Uterus (tissue), 4 donors: ENCODE data around the gene GNB5. TPM values are rescaled to one million over a fixed set of nuclear protein-coding genes. Genes with fewer than 3 reads are reported as not detected.

ENCODE experiments used
- DNase-seq, 2 donors: peaks; one replicate each; pipeline ENCODE4 v3.0.0-alpha.2; 2019 to 2020
- H3K27ac ChIP-seq, 2 donors: fragments of 200-600 bp; sonication (generic); 1 replicate in 1 of 2; 2 replicates in 1 of 2; pipeline ENCODE4 v1.5.1; 2016 to 2018
- H3K27me3 ChIP-seq, 2 donors: fragments of 200-600 bp; sonication (generic); one replicate each; pipeline ENCODE4 v1.5.1; 2018 to 2019; ENCODE audit warnings: control low read depth in 1 of 2
- H3K36me3 ChIP-seq, 2 donors: fragments of 200-600 bp; sonication (generic); one replicate each; pipeline ENCODE4 v1.5.1; 2019; ENCODE audit warnings: control low read depth in 1 of 2
- H3K4me1 ChIP-seq, 2 donors: fragments of 200-600 bp; sonication (generic); one replicate each; pipeline ENCODE4 v1.5.1; 2018 to 2019; ENCODE audit warnings: control low read depth in 1 of 2
- H3K4me3 ChIP-seq, 2 donors: fragments of 200-600 bp; sonication (generic); 1 replicate in 1 of 2; 2 replicates in 1 of 2; pipeline ENCODE4 v1.5.1; 2018 to 2019; ENCODE audit warnings: mild to moderate bottlenecking in 1 of 2
- H3K9me3 ChIP-seq, 2 donors: fragments of 200-600 bp; sonication (generic); one replicate each; pipeline ENCODE4 v1.5.1; 2019; ENCODE audit warnings: control low read depth in 1 of 2
- POLR2A ChIP-seq, 2 donors: fragments of 450-650 bp; IDR thresholded peaks; one replicate each; pipeline ENCODE4 v1.6.1; 2016; ENCODE audit warnings: antibody characterized with exemption in 2 of 2, mild to moderate bottlenecking in 1 of 2, moderate library complexity in 1 of 2
- intact Hi-C: fragments of 100-400 bp; cut with DNase I; formaldehyde crosslinking; loops from one replicate; pipeline ENCODE4 v1.15.1; 2023; ENCODE audit warnings: low total_unique reads
- total RNA-seq, 4 donors: library from RNA; depleted of rRNA in 3 of 4; stranded (reverse); fragments of >200 nt in 3 of 4; gene quantifications; one replicate each; pipeline versions ENCODE4 v1.1.0 to v1.2.4, GENCODE V29; 2014 to 2023
- TF ChIP-seq, protein P1 (sequence below), 4 experiments: fragments of 200-600 bp in 2 of 4; fragments of 450-650 bp in 2 of 4; sonication (generic) in 2 of 4; IDR thresholded peaks; one replicate each; pipeline ENCODE4 v1.5.1; 2016 to 2019; ENCODE audit warnings: antibody characterized with exemption in 4 of 4, mild to moderate bottlenecking in 2 of 4, moderate library complexity in 1 of 4
- donor health status: DM: yes; HTN: yes; CAD: no.

The GNB5 gene
- total RNA-seq, 4 donors from 2014 or later: 28.4 to 73.8 (median 48.8) TPM

GRCh38 chr15:52143873-52144272, 47.3 kb downstream of the GNB5 start:
- TF ChIP-seq, protein P1, sequence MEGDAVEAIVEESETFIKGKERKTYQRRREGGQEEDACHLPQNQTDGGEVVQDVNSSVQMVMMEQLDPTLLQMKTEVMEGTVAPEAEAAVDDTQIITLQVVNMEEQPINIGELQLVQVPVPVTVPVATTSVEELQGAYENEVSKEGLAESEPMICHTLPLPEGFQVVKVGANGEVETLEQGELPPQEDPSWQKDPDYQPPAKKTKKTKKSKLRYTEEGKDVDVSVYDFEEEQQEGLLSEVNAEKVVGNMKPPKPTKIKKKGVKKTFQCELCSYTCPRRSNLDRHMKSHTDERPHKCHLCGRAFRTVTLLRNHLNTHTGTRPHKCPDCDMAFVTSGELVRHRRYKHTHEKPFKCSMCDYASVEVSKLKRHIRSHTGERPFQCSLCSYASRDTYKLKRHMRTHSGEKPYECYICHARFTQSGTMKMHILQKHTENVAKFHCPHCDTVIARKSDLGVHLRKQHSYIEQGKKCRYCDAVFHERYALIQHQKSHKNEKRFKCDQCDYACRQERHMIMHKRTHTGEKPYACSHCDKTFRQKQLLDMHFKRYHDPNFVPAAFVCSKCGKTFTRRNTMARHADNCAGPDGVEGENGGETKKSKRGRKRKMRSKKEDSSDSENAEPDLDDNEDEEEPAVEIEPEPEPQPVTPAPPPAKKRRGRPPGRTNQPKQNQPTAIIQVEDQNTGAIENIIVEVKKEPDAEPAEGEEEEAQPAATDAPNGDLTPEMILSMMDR (IDR thresholded peaks at IDR 0.05): no peak
- no peak for TF ChIP-seq POLR2A (IDR thresholded peaks at IDR 0.05)
- Histone ChIP-seq H3K27ac (no peak overlapping the region), H3K36me3 (no peaks in the 10 kb centered on the region), H3K27me3 (no peaks in the 10 kb centered on the region), H3K4me1 (no peaks in the 10 kb centered on the region), H3K9me3 (no peaks in the 10 kb centered on the region), H3K4me3 (no peak overlapping the region)
- no peak for DNase-seq
- intact Hi-C loops: no loop called here

- Histone ChIP-seq H3K27me3 (no peaks in the 10 kb centered on the region), H3K4me1 (no peaks in the 10 kb centered on the region), H3K27ac (no peak overlapping the region), H3K4me3 (no peak overlapping the region), H3K9me3 (no peaks in the 10 kb centered on the region), H3K36me3 (no peaks in the 10 kb centered on the region)
- DNase-seq: no peak
- TF ChIP-seq POLR2A (IDR thresholded peaks at IDR 0.05): no peak
- TF ChIP-seq, protein P1 (IDR thresholded peaks at IDR 0.05): no peak
- intact Hi-C loops: no loop called here
Observed at GRCh38 chr15:52140646-52141045, 50.5 kb downstream of the GNB5 start.

DNA sequence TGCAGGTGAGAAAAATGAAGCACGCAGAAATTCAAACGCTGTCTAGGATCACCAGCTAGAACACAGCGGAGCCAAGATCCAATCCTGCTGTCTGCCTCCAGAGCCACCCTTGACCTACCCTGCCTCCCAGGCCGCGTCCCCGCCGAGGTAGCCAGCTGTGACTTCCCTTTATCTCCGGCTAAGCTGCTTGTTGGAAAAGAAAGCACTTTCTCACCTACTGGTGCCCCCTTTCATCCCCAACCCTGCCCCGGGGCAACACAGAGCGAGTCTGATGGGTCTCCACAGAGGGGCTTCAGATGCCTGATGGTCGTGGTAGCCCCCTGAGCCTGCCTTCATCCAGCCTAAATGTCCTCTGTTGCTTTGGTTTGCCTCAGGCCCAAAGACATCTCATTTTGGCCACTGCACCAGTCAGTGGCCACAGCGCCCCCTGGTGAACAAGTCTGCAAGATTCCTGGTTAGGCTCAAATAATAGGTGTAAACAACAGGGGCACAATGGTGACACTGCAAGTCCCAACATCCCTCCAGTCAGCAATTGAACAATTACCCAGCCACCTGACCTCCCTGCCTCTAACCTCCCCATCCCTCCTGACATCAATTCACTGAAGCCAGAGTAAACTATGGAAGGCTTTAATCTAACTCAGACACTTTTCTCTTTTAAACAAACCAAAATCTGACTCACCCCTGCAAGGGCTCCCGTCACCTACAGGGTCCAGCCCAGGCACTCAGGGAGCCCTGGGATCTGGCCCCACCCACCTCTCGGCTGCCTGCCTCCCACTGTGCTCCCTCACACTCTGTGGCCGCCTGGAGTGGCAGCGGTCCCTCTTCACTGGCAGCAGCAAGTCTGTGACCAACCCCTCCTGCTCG, 51.4 kb downstream of the GNB5 start:
- TF ChIP-seq, protein P1 (IDR thresholded peaks at IDR 0.05): peak; percentile 78 to 89 (median 82)
- no peak for TF ChIP-seq POLR2A (IDR thresholded peaks at IDR 0.05)
- Histone ChIP-seq H3K27me3 (no peaks in the 10 kb centered on the region), H3K4me1 (no peaks in the 10 kb centered on the region), H3K36me3 (no peaks in the 10 kb centered on the region), H3K9me3 (no peaks in the 10 kb centered on the region), H3K4me3 (no peak overlapping the region), H3K27ac (peak overlapping the region in 1 of 2 donors; percentile 38)
- intact Hi-C loops: no loop called here
- peak; percentile 72 to 76 for DNase-seq

DNA sequence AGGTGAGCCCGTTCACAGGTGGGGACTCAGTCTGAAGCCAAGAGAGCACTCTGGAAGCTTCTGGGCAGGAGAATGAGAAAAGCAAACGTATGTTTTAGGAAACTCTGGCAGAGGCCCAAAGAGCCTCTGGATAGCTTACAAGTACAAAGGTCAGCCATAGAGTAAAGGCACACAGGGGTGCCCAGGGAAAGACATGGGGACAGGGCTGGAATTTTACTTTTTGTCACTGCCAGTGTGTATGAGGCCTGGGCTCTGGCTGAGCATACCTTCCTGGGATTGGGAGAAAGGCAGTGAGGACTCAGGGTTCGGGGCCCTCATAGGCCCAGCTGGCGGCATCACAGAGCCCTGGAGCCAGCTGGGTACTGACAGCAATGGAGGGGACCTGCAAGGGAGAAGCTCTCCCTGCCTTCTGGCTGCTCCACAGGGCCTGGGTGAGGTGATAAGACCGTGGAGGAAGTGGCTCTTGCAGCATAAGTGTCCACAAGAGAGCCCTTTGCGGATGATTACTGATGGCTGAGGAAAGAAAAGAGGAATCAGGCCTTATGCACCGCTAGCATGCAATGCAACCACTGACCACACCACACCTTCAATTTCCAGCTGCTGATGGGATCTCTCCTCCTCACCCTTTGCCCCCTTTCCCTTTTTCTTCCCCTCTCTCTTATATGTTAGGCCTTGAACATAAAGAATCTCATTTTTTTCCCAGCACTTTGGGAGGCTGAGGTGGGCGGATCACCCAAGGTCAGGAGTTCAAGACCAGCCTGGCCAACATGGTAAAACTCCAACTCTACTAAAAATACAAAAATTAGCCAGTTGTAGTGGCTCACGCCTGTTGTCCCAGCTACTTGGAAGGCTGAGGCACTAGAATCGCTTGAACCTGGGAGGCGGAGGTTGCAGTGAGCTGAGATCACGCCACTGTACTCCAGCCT, 53.5 kb downstream of the GNB5 start:
- H3K4me3 ChIP-seq: no peak overlapping the region
- no peak for TF ChIP-seq POLR2A (IDR thresholded peaks at IDR 0.05)
- TF ChIP-seq, protein P1 (IDR thresholded peaks at IDR 0.05): no peak
- intact Hi-C loops: no loop called here
- no peaks in the 10 kb centered on the region for H3K9me3 ChIP-seq
- no peak for DNase-seq
- H3K27me3 ChIP-seq: no peaks in the 10 kb centered on the region
- H3K36me3 ChIP-seq: no peaks in the 10 kb centered on the region
- H3K27ac ChIP-seq: no peak overlapping the region
- no peaks in the 10 kb centered on the region for H3K4me1 ChIP-seq
